WI38 (cell line): Measurements from ENCODE around the gene ZNF672.

Experiments
- H3K4me3 ChIP-seq: 2 replicates; pipeline ENCODE4 v1.5.1; 2011; ENCODE audit warnings: low read depth, mild to moderate bottlenecking, control low read depth, low read length
- CTCF ChIP-seq: IDR thresholded peaks from 2 replicates; pipeline ENCODE4 v1.5.1; 2012; ENCODE audit warnings: low read depth, mild to moderate bottlenecking, control low read depth, low read length

The ZNF672 gene

GRCh38 chr1:248897412-248898337 lies 59.7 kb downstream of the ZNF672 start:
- no peak overlapping the region for H3K4me3 ChIP-seq
- no peak for TF ChIP-seq CTCF
